ENCODE data around the gene SMARCD1.

SMARCD1 gene

DNA sequence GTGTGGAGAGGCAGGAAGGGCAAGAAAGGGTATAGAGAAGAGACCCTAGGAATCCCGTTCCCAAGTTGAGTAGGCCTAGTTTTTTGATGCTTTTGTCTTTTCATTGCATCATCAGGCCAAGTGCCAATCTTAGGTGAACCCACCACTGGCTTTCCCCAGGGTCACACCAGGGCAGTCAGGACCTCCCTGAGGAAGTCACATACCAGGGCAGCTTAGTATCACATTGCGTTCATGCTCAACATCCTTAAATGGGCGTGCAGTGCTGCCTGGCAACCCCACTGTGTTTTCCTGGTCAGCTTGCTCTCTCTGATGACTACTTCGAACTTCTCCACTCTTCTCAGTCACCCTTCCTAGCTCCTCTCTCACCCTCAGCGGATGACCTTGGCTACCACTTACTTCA is 18.7 kb upstream of the SMARCD1 start:
- TF ChIP-seq GABPA (IDR thresholded peaks at IDR 0.05; ENCODE audit: low read depth) = no peak
- TF ChIP-seq POLR2AphosphoS5 (IDR thresholded peaks at IDR 0.05; ENCODE audit: low read depth) = no peak
- H3K27me3 ChIP-seq (ENCODE audit: insufficient read depth, poor library complexity, severe bottlenecking) = no peaks in the 10 kb centered on the region
- DNase-seq (ENCODE audit: low read depth in 1 of 2, low spot score in 1 of 2) = no peak
- no peak overlapping the region for H3K4me3 ChIP-seq (replicated peaks; ENCODE audit: insufficient read depth, low read length)
- no peak overlapping the region for H3K27ac ChIP-seq (replicated peaks)

DNA sequence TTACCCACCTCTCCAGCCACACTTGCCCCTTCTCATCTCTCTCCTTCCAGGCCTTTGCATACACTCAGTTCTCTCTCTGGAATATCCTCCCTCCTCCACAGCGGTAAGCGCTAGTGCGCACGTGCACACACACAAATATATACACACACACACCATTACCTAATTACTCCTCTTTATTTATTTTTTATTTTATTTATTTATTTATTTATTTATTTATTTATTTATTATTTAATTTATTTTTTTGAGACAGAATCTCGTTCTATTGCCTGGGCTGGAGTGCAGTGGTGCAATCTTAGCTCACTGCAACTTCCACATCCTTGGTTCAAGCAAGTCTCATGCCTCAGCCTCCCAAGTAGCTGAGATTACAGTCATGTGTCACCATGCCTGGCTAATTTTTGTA is 16.1 kb upstream of the SMARCD1 start:
- H3K4me3 ChIP-seq (replicated peaks; ENCODE audit: insufficient read depth, low read length) = no peak overlapping the region
- DNase-seq (ENCODE audit: low read depth in 1 of 2, low spot score in 1 of 2) = no peak
- no peak overlapping the region for H3K27ac ChIP-seq (replicated peaks)
- TF ChIP-seq SPI1 (IDR thresholded peaks at IDR 0.05; ENCODE audit: borderline replicate concordance, low read depth) (no peak), POLR2AphosphoS5 (IDR thresholded peaks at IDR 0.05; ENCODE audit: low read depth) (no peak), GABPA (IDR thresholded peaks at IDR 0.05; ENCODE audit: low read depth) (no peak)
- TF ChIP-seq, protein P1, sequence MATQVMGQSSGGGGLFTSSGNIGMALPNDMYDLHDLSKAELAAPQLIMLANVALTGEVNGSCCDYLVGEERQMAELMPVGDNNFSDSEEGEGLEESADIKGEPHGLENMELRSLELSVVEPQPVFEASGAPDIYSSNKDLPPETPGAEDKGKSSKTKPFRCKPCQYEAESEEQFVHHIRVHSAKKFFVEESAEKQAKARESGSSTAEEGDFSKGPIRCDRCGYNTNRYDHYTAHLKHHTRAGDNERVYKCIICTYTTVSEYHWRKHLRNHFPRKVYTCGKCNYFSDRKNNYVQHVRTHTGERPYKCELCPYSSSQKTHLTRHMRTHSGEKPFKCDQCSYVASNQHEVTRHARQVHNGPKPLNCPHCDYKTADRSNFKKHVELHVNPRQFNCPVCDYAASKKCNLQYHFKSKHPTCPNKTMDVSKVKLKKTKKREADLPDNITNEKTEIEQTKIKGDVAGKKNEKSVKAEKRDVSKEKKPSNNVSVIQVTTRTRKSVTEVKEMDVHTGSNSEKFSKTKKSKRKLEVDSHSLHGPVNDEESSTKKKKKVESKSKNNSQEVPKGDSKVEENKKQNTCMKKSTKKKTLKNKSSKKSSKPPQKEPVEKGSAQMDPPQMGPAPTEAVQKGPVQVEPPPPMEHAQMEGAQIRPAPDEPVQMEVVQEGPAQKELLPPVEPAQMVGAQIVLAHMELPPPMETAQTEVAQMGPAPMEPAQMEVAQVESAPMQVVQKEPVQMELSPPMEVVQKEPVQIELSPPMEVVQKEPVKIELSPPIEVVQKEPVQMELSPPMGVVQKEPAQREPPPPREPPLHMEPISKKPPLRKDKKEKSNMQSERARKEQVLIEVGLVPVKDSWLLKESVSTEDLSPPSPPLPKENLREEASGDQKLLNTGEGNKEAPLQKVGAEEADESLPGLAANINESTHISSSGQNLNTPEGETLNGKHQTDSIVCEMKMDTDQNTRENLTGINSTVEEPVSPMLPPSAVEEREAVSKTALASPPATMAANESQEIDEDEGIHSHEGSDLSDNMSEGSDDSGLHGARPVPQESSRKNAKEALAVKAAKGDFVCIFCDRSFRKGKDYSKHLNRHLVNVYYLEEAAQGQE (IDR thresholded peaks at IDR 0.05; ENCODE audit: insufficient replicate concordance, low read depth) = no peak
- TF ChIP-seq, protein P2, sequence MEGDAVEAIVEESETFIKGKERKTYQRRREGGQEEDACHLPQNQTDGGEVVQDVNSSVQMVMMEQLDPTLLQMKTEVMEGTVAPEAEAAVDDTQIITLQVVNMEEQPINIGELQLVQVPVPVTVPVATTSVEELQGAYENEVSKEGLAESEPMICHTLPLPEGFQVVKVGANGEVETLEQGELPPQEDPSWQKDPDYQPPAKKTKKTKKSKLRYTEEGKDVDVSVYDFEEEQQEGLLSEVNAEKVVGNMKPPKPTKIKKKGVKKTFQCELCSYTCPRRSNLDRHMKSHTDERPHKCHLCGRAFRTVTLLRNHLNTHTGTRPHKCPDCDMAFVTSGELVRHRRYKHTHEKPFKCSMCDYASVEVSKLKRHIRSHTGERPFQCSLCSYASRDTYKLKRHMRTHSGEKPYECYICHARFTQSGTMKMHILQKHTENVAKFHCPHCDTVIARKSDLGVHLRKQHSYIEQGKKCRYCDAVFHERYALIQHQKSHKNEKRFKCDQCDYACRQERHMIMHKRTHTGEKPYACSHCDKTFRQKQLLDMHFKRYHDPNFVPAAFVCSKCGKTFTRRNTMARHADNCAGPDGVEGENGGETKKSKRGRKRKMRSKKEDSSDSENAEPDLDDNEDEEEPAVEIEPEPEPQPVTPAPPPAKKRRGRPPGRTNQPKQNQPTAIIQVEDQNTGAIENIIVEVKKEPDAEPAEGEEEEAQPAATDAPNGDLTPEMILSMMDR (IDR thresholded peaks at IDR 0.05; ENCODE audit: insufficient read depth, low read length) = no peak
- H3K27me3 ChIP-seq (ENCODE audit: insufficient read depth, poor library complexity, severe bottlenecking) = no peaks in the 10 kb centered on the region

DNA sequence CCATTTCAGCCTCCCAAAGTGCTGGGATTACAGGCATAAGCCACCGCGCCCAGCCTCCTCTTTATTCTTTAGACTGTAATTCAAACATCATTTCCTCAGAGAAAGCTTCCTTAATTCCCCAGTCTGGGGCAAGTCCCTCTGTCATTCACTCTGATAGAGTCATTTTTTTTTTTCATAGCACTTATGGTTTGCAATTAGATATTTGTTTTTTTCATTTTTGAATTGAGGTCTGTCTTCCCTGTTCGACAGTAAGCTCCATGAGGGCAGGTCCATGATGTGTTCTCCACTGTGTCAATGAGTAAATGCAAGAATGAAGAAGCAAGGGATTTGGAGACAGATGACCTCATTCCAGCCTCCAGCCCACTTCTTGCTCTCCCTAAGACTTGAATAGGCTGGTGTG is 15.6 kb upstream of the SMARCD1 start:
- Histone ChIP-seq H3K27ac (replicated peaks) (no peak overlapping the region), H3K4me3 (replicated peaks; ENCODE audit: insufficient read depth, low read length) (no peak overlapping the region), H3K27me3 (ENCODE audit: insufficient read depth, poor library complexity, severe bottlenecking) (no peaks in the 10 kb centered on the region)
- DNase-seq (ENCODE audit: low read depth in 1 of 2, low spot score in 1 of 2) = no peak
- TF ChIP-seq, protein P2 (IDR thresholded peaks at IDR 0.05; ENCODE audit: insufficient read depth, low read length) = no peak
- no peak for TF ChIP-seq GABPA (IDR thresholded peaks at IDR 0.05; ENCODE audit: low read depth)
- TF ChIP-seq, protein P1 (IDR thresholded peaks at IDR 0.05; ENCODE audit: insufficient replicate concordance, low read depth) = no peak
- no peak for TF ChIP-seq POLR2AphosphoS5 (IDR thresholded peaks at IDR 0.05; ENCODE audit: low read depth)
- TF ChIP-seq SPI1 (IDR thresholded peaks at IDR 0.05; ENCODE audit: borderline replicate concordance, low read depth) = no peak

DNA sequence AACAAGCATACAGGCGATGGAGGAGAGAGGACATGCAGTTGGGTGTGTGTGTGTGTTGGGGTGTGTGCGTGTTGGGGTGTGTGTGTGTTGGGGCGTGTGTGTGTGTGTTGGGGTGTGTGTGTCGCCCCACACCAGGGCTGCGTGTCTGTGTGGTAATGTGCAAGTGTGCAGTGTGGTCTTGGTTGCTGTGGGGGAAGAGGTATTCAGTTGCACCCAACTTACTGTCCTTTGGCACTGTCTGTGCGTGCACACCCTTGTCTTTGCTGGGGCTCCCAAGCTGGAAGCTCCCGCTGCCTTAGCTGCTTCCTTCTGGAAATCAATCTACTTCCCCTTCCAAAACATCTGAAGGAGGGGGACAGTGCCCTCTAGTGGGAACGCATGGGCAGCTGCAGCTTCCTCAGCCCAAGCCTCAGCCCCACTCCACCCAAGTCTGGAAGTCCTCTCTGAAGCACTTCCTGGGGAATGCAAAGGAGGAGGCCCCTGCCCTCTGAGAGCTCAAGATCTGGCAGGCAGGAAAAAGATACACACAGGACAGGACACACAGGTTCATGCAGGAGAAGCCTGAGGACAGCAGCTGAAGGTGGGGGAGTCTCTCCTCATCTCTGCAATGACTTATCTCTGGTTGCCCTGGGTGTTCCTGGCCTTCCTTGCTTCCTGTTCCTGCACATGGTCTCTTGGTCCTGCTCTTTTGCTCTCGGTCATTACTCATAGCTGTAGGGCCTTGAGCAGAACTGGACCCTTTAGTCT is 14.7 kb upstream of the SMARCD1 start:
- Histone ChIP-seq H3K27me3 (ENCODE audit: insufficient read depth, poor library complexity, severe bottlenecking) (no peaks in the 10 kb centered on the region), H3K4me3 (replicated peaks; ENCODE audit: insufficient read depth, low read length) (no peak overlapping the region), H3K27ac (replicated peaks) (no peak overlapping the region)
- TF ChIP-seq GABPA (IDR thresholded peaks at IDR 0.05; ENCODE audit: low read depth) (no peak), POLR2AphosphoS5 (IDR thresholded peaks at IDR 0.05; ENCODE audit: low read depth) (no peak), SPI1 (IDR thresholded peaks at IDR 0.05; ENCODE audit: borderline replicate concordance, low read depth) (peak; percentile 48; the same call in 1 of the 2 replicates)
- TF ChIP-seq, protein P2 (IDR thresholded peaks at IDR 0.05; ENCODE audit: insufficient read depth, low read length) = peak; percentile 91
- TF ChIP-seq, protein P1 (IDR thresholded peaks at IDR 0.05; ENCODE audit: insufficient replicate concordance, low read depth) = no peak
- DNase-seq (ENCODE audit: low read depth in 1 of 2, low spot score in 1 of 2) = peak; percentile 77 to 83

All from HL-60 (cell line).